ENCODE measurements around the gene GULP1.

The GULP1 gene

GRCh38 chr2:188326669-188327301 is 35.1 kb downstream of the GULP1 start:
- DNase-seq: no peak

GRCh38 chr2:188327518-188328213 is 36.0 kb downstream of the GULP1 start:
- DNase-seq: no peak

GRCh38 chr2:188328419-188328818 is 36.7 kb downstream of the GULP1 start:
- no peak for DNase-seq

GRCh38 chr2:188330316-188331053 is 38.8 kb downstream of the GULP1 start:
- DNase-seq: no peak

GRCh38 chr2:188332619-188333018 is 40.9 kb downstream of the GULP1 start:
- no peak for DNase-seq

- DNase-seq: no peak
These were observed 42.3 kb downstream of the GULP1 start for GRCh38 chr2:188333751-188334524.

GRCh38 chr2:188338463-188338862 is 46.8 kb downstream of the GULP1 start:
- DNase-seq: no peak

- DNase-seq: no peak
These were observed 48.6 kb downstream of the GULP1 start for GRCh38 chr2:188340257-188340656.

- no peak for DNase-seq
These were observed 53.3 kb downstream of the GULP1 start for GRCh38 chr2:188345020-188345419.

- DNase-seq: no peak
These were observed 53.8 kb downstream of the GULP1 start for GRCh38 chr2:188345426-188345825.

- no peak for DNase-seq
These were observed 54.3 kb downstream of the GULP1 start for GRCh38 chr2:188345831-188346458.

- DNase-seq: no peak
These were observed 57.3 kb downstream of the GULP1 start for GRCh38 chr2:188349019-188349418.

GRCh38 chr2:188353282-188353681 is 61.6 kb downstream of the GULP1 start:
- DNase-seq: no peak

- DNase-seq: no peak
These were observed 69.0 kb downstream of the GULP1 start for GRCh38 chr2:188360485-188361263.

GRCh38 chr2:188364033-188364630 is 72.5 kb downstream of the GULP1 start:
- DNase-seq: no peak

- no peak for DNase-seq
These were observed 73.5 kb downstream of the GULP1 start for GRCh38 chr2:188365058-188365641.

- no peak for DNase-seq
These were observed 75.5 kb downstream of the GULP1 start for GRCh38 chr2:188367164-188367563.

GRCh38 chr2:188369365-188369764 is 77.7 kb downstream of the GULP1 start:
- peak; percentile 3 for DNase-seq

- DNase-seq: no peak
These were observed 86.8 kb downstream of the GULP1 start for GRCh38 chr2:188378371-188378950.

GRCh38 chr2:188379748-188380147 is 88.1 kb downstream of the GULP1 start:
- no peak for DNase-seq

- DNase-seq: no peak
These were observed 88.6 kb downstream of the GULP1 start for GRCh38 chr2:188380280-188380679.

All from stimulated activated CD4-positive, alpha-beta T cell treated with anti-CD3 and anti-CD28 coated beads, Interleukin-4, amount 100 ng/mL, for 24 hours (primary cell).